ENCODE data around the gene CD276. TPM values are rescaled to one million over a fixed set of nuclear protein-coding genes. Genes with fewer than 3 reads are reported as not detected.
A peak's percentile ranks its signal among the peaks of the same experiment; 100 is the strongest.

CD276 gene
- total RNA-seq, 1 experiment from 2014 or later: 75.4 TPM

- DNase-seq (ENCODE audit: low read depth, low spot score) (no peak), ATAC-seq (no peak)
- H3K9me3 ChIP-seq (ENCODE audit: control insufficient read depth in 1 of 2, insufficient read depth in 1 of 2, low read depth in 1 of 2, low read length in 2 of 2): no peaks in the 10 kb centered on the region
- no peaks in the 10 kb centered on the region for H3K27me3 ChIP-seq (ENCODE audit: insufficient read depth, low read length)
- H3K27ac ChIP-seq (ENCODE audit: low read depth, low read length): no peak overlapping the region
- no peak overlapping the region for H3K4me3 ChIP-seq (replicated peaks in 1 of 2; ENCODE audit: low read depth in 1 of 2, low read length in 2 of 2)
- peak overlapping the region; percentile 96 for H3K4me2 ChIP-seq (ENCODE audit: low read length)
- ChIA-PET POLR2A (interaction anchor here (0.9 to 1.0 kb wide), 2 partner anchors 10 to 53 kb away, joined by 3 read pairs; no protein-coding TSS in a partner anchor), CTCF (interaction anchor here (1.6 to 3.0 kb wide), 5 partner anchors 10 to 51 kb away, joined by 3 to 16 read pairs (median 5); no protein-coding TSS in a partner anchor), RAD21 (ENCODE audit: low non-redundant PET in 1 of 2, low total read pairs in 2 of 2, uncharacterized antibody in 2 of 2, unreplicated experiment in 2 of 2) (no interaction called here)
- H3K79me2 ChIP-seq (ENCODE audit: insufficient read depth, low read length): peaks cover 72% of the 10 kb centered on the region
- no peaks in the 10 kb centered on the region for H3K36me3 ChIP-seq (ENCODE audit: control insufficient read depth in 1 of 2, insufficient read depth in 2 of 2, low read length in 2 of 2)
- no peak overlapping the region for H3K9ac ChIP-seq (ENCODE audit: low read length)
- intact Hi-C loops (cut with micrococcal nuclease): no loop called here
- H3K4me1 ChIP-seq (ENCODE audit: control insufficient read depth in 1 of 2, insufficient read depth in 2 of 2, low read length in 2 of 2): peaks cover 27 to 73% of the 10 kb centered on the region in 2 experiments
- no TSS peak for BruUV-seq (replicated peaks)
- no peaks in the 10 kb centered on the region for H4K20me1 ChIP-seq (ENCODE audit: insufficient read depth)
- no peaks in the 10 kb centered on the region for H3K9me2 ChIP-seq (ENCODE audit: insufficient read depth)
- H2AFZ ChIP-seq (ENCODE audit: low read depth, low read length, poor library complexity, severe bottlenecking): no peak overlapping the region
- no peak for TF ChIP-seq FOSL1 (IDR thresholded peaks at IDR 0.05; ENCODE audit: low read depth)
- no peak for TF ChIP-seq REST (IDR thresholded peaks at IDR 0.05; ENCODE audit: low read depth)
- TF ChIP-seq YY1 (IDR thresholded peaks at IDR 0.05; ENCODE audit: extremely low read depth, insufficient replicate concordance, low read depth, low read length): no peak
- no peak for TF ChIP-seq EGR1 (IDR thresholded peaks at IDR 0.05; ENCODE audit: low read depth)
- TF ChIP-seq SRF (IDR thresholded peaks at IDR 0.05; ENCODE audit: low read depth): no peak
- no peak for TF ChIP-seq EZH2phosphoT487 (IDR thresholded peaks at IDR 0.05; ENCODE audit: borderline replicate concordance)
- TF ChIP-seq TCF7L2 (IDR thresholded peaks at IDR 0.05; ENCODE audit: borderline replicate concordance, extremely low read depth, insufficient read depth, insufficient read length): no peak
- no peak for TF ChIP-seq MAX (IDR thresholded peaks at IDR 0.05)
- TF ChIP-seq CTCF (IDR thresholded peaks at IDR 0.05 in 2 of 3, conservative IDR thresholded peaks at IDR 0.05 in 1 of 3; ENCODE audit: borderline replicate concordance in 1 of 3, insufficient read depth in 1 of 3, low read depth in 2 of 3, low read length in 2 of 3): no peak
- no peak for TF ChIP-seq ATF3 (IDR thresholded peaks at IDR 0.05)
- TF ChIP-seq RAD21 (IDR thresholded peaks at IDR 0.05; ENCODE audit: low read depth): no peak
- TF ChIP-seq POLR2A (IDR thresholded peaks at IDR 0.05; ENCODE audit: borderline replicate concordance, extremely low read depth, insufficient read depth, insufficient read length): no peak
- no peak for TF ChIP-seq SP1 (IDR thresholded peaks at IDR 0.05; ENCODE audit: low read depth)
- no peak for TF ChIP-seq EZH2 (IDR thresholded peaks at IDR 0.05)
- no peak for TF ChIP-seq ZFX (IDR thresholded peaks at IDR 0.05)
- TF ChIP-seq POLR2AphosphoS5 (IDR thresholded peaks at IDR 0.05; ENCODE audit: low read depth, low read length): no peak
- no peak for TF ChIP-seq ELF1 (IDR thresholded peaks at IDR 0.05; ENCODE audit: borderline replicate concordance, low read depth)
Measured at GRCh38 chr15:73687351-73687750, 3.2 kb downstream of the CD276 start.

Measured in HCT116 (cell line).